SK-MEL-5 (cell line): ENCODE data around the gene GPR179. TPM values are rescaled to one million over a fixed set of nuclear protein-coding genes. Genes with fewer than 3 reads are reported as not detected.
A peak's percentile ranks its signal among the peaks of the same experiment; 100 is the strongest.
"Not testable (repeated sequence)": the region's sequence is repeated elsewhere in the genome, so short reads cannot be mapped to it uniquely, and the experiment has no call there.

Experiments used
- DNase-seq: peaks from one replicate; pipeline ENCODE4 v3.0.0-alpha.2; 2016; ENCODE audit warnings: low read depth, low spot score
- in situ Hi-C: cut with HindIII; loops from 2 replicates; pipeline ENCODE4 v1.10.0; 2016; ENCODE audit warnings: low sequenced_read_pairs, high pct_unique_total_duplicates, low pct_unique_long_range_greater_than_20kb
- total RNA-seq: library from RNA; depleted of rRNA; stranded (reverse); fragments of >200 nt; shearing (Covaris generic); gene quantifications from 2 replicates; pipeline ENCODE4 v1.2.3, GENCODE V29; 2014

Gene GPR179
- total RNA-seq, 1 experiment from 2014 or later, result 0.11 TPM

GRCh38 chr17:38326996-38327792, 16.6 kb downstream of the GPR179 start:
- in situ Hi-C loops, result no loop called here
- no peak for DNase-seq

DNA sequence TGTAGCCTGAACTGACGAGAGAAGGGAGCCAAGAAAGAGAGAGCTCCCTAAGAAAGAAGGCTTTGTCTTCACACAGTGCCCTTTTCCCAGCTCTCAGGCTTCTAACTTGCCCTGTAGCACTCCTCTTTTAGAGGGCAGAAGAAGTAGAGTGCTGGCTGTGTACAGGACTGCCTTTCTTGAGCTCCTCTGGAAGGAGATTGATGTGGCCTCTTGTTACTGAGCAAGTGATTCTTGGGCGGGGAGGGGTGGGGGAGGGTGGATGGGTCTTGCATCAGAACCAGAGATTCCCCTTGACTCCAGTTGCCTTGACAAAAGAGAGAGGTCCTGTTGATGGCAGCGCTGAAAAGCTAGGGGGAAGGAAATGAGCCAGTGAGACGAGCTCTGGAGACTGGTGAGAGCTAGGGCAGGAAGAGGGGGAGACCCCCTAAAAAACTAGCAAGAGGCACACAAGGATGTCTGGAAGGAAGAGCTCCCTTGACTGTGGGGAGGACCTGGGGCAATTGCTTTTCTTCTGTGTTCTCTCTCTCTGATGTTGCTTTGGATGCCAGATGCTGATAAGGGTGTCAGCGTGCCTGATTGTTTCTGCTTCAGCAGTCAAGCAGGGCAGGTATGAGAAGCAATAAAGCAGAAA, 18.4 kb downstream of the GPR179 start:
- DNase-seq, result peak; percentile 95
- in situ Hi-C loops, result no loop called here

DNA sequence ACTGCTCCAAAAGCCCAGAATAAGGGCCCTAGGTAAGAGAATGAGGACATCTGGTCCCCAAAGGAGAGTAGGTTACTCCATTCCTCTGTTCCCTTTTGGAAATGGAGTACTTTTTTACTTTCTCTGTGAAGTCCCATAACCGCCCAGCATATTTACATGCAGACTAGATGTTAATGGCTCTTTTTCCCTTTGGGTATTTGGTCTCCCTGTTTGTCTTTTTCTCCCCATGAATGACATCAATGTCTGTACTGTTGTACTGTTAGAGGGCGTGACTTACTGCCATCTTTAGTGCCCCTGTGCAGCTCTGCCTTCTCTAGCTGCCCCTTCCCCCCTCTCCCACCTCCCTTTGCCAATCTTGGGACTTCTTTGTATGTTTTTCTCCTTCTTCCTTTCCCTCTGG, 19.0 kb downstream of the GPR179 start:
- DNase-seq, result no peak
- in situ Hi-C loops, result no loop called here

GRCh38 chr17:38324141-38324697, 19.5 kb downstream of the GPR179 start:
- in situ Hi-C loops, result no loop called here
- peak; percentile 11 for DNase-seq

- in situ Hi-C loops, result no loop called here
- no peak for DNase-seq
These were observed 20.9 kb downstream of the GPR179 start for GRCh38 chr17:38322897-38323296.

GRCh38 chr17:38322156-38322779, 21.5 kb downstream of the GPR179 start:
- in situ Hi-C loops, result no loop called here
- DNase-seq, result peak; percentile 72

DNA sequence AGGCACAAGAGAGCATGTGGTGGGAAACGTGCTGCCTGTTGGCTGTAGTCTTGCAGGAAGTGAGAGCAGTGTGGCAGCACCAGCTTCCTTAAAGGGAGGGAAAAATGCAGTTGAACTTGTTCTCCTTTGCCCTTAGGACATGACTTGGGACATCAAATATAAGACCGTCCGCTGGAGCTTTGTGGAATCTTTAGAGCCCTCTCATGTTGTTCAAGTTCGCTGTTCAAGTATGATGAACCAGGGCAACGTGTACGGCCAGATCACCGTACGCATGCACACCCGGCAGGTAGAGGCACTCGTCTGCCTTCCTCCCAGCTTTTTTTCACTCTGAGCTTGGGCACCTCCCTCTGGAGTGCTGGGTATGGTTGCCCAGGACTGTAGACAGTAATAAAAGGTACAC, 23.3 kb downstream of the GPR179 start:
- DNase-seq, result no peak
- in situ Hi-C loops, result no loop called here

DNA sequence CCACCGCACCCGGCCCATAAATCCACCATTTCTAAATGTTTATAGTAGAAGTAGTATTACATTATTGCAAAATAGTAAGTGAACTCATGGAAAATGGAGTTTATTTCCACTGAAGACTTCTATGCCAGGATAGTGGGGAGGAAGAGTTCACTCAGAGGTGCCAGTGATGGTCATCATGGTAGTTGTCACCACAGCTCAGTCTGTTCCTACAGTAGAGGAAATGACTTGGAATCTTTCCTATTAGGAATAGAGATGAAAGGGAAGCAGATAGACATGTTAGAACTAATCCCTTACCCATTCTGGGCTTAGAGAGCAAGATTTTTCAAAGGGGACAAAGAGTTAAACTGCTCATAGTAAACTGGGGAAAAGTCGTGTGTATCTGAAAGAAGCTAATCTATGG, 26.7 kb downstream of the GPR179 start:
- in situ Hi-C loops, result no loop called here
- no peak for DNase-seq

GRCh38 chr17:38315497-38315896, 28.3 kb downstream of the GPR179 start:
- no peak for DNase-seq
- in situ Hi-C loops, result no loop called here

GRCh38 chr17:38296834-38297517, 46.8 kb downstream of the GPR179 start, which contains the start of gene MRPL45:
Gene MRPL45, plus strand, starts transcription at chr17:38297168. Its CDS starts 16 bp downstream, at chr17:38297184.
- DNase-seq, result peak; percentile 96
- in situ Hi-C loops, result not testable (repeated sequence)

DNA sequence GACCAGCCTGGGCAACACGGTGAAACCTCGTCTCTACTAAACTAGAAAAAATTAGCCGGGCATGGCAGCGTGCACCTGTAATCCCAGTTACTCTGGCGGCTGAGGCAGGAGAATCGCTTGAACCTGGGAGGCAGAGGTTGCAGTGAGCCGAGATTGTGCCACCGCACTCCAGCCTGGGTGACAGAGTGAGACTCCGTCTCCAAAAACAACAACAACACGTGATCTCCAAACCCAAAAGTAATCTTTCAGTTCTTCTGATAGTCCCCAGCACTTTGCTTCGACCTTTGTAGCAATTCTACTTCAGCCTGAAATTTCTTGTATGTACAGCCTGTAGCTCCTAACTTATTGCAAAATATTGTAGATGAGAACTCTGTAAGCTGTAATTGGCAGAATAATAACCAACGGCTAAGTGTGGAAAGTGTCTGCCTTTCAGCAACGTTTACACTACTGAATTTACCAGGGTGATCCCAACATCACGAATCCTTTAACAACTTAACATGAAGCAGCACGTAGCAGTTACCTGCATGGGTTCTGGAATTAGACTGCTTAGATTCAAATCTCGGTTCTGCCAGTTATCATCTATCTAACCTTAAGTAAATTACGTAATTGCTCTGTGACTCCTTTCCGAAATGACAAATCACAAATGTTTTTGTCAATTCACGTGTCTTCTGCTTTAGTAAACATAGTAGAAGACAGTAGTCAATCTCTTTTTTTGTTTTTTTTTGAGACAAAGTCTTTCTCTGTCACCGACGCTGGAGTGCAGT, 48.0 kb downstream of the GPR179 start:
- DNase-seq, in situ Hi-C loops: not testable (repeated sequence)

DNA sequence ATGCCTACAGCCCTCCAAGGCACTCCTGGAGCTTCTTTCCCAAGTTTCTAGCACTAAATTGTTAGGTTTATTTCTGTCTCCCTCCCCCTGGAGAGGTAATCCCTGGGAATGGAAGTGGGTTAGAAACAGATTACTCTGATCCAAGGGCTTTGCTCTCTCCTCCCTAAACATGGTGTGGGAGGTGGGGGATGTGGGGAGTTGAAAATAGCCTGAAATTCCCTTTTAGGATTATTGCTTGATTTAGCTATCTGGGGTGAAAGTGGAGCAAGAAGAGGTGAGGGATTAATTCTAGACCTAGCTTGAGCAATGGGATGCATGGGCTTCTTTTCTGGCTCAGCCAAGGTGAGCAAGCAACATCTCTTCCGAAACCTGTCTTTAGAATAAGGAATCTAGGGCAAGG, 54.0 kb downstream of the GPR179 start:
- in situ Hi-C loops, DNase-seq: not testable (repeated sequence)

DNA sequence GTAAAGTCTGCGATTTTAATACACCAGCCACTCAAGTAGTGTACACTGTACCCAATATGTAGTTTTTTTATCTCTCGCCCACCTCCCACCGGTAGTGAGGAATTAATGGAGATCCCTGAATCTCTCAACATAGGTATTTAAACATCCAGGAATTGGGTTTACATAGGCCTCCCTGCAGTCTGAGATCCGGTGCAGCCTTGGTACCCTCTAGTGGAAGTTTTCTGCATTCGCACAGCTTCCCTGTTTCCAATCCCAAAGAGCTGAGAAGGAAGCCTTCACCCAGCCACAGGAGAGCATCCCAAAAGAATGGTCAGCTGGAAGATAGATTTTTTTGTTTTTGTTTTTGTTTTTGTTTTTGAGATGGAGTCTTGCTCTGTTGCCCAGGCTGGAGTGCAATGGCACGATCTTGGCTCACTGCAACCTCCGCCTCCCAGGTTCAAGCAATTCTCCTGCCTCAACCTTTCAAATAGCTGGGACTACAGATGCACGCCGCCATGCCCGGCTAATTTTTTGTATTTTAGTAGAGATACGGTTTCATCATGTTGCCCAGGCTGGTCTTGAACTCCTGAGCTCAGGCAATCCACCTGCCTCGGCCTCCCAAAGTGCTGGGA, 55.4 kb downstream of the GPR179 start:
- in situ Hi-C loops, result not testable (repeated sequence)
- DNase-seq, result peak; percentile 31

GRCh38 chr17:38286501-38287091, 57.2 kb downstream of the GPR179 start:
- in situ Hi-C loops, result not testable (repeated sequence)
- peak; percentile 4 for DNase-seq

DNA sequence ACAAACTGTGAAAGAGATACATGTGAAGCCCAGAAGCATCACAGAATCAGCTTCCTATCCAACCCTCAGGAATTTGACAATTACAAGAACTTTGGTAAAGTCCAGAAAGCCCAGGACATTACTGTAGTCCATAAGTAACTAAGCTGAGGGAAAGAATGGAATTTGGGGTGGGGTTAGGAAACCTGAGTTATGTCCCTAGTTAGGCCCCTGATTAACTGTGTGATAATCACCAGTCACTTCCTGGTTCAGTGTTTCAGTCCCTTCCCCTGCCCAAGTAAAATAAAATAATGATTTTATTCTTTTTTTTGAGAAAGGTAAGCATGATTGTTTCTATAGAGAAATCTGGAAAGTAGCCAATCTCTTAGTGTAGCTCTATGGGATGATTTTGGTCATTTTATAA, 57.8 kb downstream of the GPR179 start:
- in situ Hi-C loops, DNase-seq: not testable (repeated sequence)
